GM20000 (cell line): ENCODE data around the gene ITGAL.
A peak's percentile ranks its signal among the peaks of the same experiment; 100 is the strongest.

Experiments
- DNase-seq: peaks from one replicate; pipeline ENCODE4 v3.0.0; 2012; ENCODE audit warnings: low spot score
- TF ChIP-seq, protein P1 (sequence below): IDR thresholded peaks from 2 replicates; pipeline ENCODE4 v1.5.1; 2012; ENCODE audit warnings: mild to moderate bottlenecking, control low read depth; ENCODE audit errors: extremely low read depth, missing control alignments

ITGAL gene

GRCh38 chr16:30472328-30472942 lies at the start of gene ITGAL:
ITGAL (plus strand) TSS chr16:30472742; CDS start chr16:30472838, 96 bp downstream.
- DNase-seq: peak; percentile 83
- TF ChIP-seq, protein P1, sequence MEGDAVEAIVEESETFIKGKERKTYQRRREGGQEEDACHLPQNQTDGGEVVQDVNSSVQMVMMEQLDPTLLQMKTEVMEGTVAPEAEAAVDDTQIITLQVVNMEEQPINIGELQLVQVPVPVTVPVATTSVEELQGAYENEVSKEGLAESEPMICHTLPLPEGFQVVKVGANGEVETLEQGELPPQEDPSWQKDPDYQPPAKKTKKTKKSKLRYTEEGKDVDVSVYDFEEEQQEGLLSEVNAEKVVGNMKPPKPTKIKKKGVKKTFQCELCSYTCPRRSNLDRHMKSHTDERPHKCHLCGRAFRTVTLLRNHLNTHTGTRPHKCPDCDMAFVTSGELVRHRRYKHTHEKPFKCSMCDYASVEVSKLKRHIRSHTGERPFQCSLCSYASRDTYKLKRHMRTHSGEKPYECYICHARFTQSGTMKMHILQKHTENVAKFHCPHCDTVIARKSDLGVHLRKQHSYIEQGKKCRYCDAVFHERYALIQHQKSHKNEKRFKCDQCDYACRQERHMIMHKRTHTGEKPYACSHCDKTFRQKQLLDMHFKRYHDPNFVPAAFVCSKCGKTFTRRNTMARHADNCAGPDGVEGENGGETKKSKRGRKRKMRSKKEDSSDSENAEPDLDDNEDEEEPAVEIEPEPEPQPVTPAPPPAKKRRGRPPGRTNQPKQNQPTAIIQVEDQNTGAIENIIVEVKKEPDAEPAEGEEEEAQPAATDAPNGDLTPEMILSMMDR: no peak

DNA sequence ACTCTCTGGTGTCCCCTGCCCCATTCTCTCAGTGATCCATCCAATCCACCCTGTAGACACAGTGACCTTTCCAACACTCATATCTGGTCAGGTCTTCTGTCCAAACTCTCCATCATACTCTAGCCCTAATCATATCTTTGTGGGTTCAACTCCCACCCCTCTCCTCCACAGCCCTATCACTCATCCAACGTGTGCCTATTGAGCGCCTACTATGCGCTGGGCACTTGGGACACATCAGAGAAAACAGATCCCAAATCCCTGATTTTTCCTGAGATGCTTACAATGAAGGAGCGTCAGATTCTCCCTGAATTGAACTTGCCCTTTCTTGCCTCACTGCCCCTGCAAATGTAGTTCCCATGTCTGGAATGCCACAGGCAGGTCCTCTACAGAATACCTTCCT lies 44.5 kb upstream of the ITGAL start:
- TF ChIP-seq, protein P1: no peak

GRCh38 chr16:30429418-30429677 lies 43.2 kb upstream of the ITGAL start:
- DNase-seq: no peak

More for the DNA sequence above, 44.5 kb upstream of the ITGAL start:
- no peak for DNase-seq

GRCh38 chr16:30429678-30430427 lies 42.7 kb upstream of the ITGAL start, which contains the start of gene DCTPP1:
DCTPP1 (minus strand) TSS chr16:30430030; CDS start chr16:30429980, 50 bp downstream.
- DNase-seq: peak; percentile 93
- TF ChIP-seq, protein P1: peak; percentile 86

More at GRCh38 chr16:30429418-30429677, 43.2 kb upstream of the ITGAL start:
- TF ChIP-seq, protein P1: no peak

DNA sequence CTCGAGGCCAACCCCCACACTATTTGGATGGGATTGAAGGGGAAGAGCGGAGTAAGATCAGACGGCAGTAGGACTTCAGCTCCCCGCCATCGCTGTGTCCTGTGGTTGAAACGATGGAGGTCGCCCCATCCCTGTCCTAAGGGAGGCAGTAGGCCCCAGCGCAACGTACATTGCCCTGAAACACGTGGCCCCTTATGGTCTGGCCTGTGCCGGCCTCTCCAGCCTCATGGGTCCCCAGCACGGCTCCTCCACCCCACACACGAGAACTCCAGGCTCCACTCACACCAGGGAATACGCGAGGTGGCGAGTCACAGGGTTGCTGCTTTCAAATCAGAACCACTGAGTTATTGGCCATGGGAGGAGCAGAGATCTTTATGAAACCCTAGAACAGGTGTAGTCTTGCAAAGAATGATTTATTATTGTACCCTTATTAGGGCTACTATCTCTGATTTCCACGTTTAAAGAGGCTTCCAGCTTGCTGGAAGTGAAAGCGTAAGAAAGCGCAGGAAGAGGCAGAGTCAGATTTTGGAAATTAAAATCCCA lies 42.0 kb upstream of the ITGAL start:
- TF ChIP-seq, protein P1: no peak

GRCh38 chr16:30434852-30435251 lies 37.7 kb upstream of the ITGAL start:
- TF ChIP-seq, protein P1: no peak
- DNase-seq: no peak

More for the DNA sequence above, 42.0 kb upstream of the ITGAL start:
- DNase-seq: no peak

GRCh38 chr16:30437511-30438046 lies 35.0 kb upstream of the ITGAL start:
- DNase-seq: no peak
- TF ChIP-seq, protein P1: no peak
